Measurements from ENCODE around the gene CLIC4.

GRCh38 chr1:24713176-24713575, 32.1 kb upstream of the CLIC4 start:
- TF ChIP-seq SUZ12 (IDR thresholded peaks at IDR 0.05; ENCODE audit: extremely low read depth, insufficient read depth, insufficient read length) (no peak), YY1 (IDR thresholded peaks at IDR 0.05; ENCODE audit: insufficient read depth, insufficient read length) (no peak), ZNF274 (IDR thresholded peaks at IDR 0.05; ENCODE audit: low read depth, low read length) (no peak)

Measured in NT2/D1 (cell line).